Sigmoid colon (tissue), 7 donors: Measurements from ENCODE around the gene ARHGAP28. TPM values are rescaled to one million over a fixed set of nuclear protein-coding genes. Genes with fewer than 3 reads are reported as not detected.
A peak's percentile ranks its signal among the peaks of the same experiment; 100 is the strongest.

Experiments used
- DNase-seq: peaks from one replicate; pipeline ENCODE4 v3.0.0-alpha.2; 2019
- H3K27ac ChIP-seq, 4 donors: fragments of 200-600 bp; sonication (generic); one replicate each; pipeline ENCODE4 v1.5.1; 2016 to 2019; ENCODE audit warnings: mild to moderate bottlenecking in 1 of 4
- H3K27me3 ChIP-seq, 3 donors: fragments of 200-600 bp; sonication (generic); one replicate each; pipeline ENCODE4 v1.5.1; 2019; ENCODE audit warnings: mild to moderate bottlenecking in 1 of 3
- H3K36me3 ChIP-seq, 4 donors: fragments of 200-600 bp; sonication (generic); one replicate each; pipeline ENCODE4 v1.5.1; 2016 to 2019
- H3K4me1 ChIP-seq, 4 donors: fragments of 200-600 bp; sonication (generic); one replicate each; pipeline ENCODE4 v1.5.1; 2017 to 2019
- H3K4me3 ChIP-seq, 4 donors: fragments of 200-600 bp; sonication (generic); one replicate each; pipeline ENCODE4 v1.5.1; 2017 to 2019; ENCODE audit warnings: mild to moderate bottlenecking in 2 of 4, moderate library complexity in 1 of 4
- H3K9me3 ChIP-seq, 4 donors: fragments of 200-600 bp in 3 of 4; sonication (generic) in 3 of 4; one replicate each; pipeline versions ENCODE4 v1.5.1 to v1.6.1; 2013 to 2019
- EP300 ChIP-seq, 4 donors: sonication (generic); formaldehyde crosslinking; IDR thresholded peaks; one replicate each; pipeline ENCODE4 v1.6.1; 2017; ENCODE audit warnings: antibody characterized with exemption in 4 of 4
- POLR2A ChIP-seq, 2 donors: fragments of 450-650 bp; IDR thresholded peaks; one replicate each; pipeline ENCODE4 v1.6.1; 2016; ENCODE audit warnings: antibody characterized with exemption in 2 of 2, mild to moderate bottlenecking in 2 of 2, moderate library complexity in 2 of 2
- POLR2AphosphoS5 ChIP-seq, 4 donors: sonication (generic); formaldehyde crosslinking; IDR thresholded peaks; one replicate each; pipeline ENCODE4 v1.6.1; 2017; ENCODE audit warnings: antibody characterized with exemption in 4 of 4
- WGBS, 2 donors: extraction: QIAGEN DNeasy Blood & Tissue Kit; methylation state at CpG; one replicate each; pipeline ENCODE4 v1.1.7; 2013; 5-methylcytosine and 5-hydroxymethylcytosine counted together
- intact Hi-C: fragments of 100-400 bp; cut with DNase I; formaldehyde crosslinking; loops from one replicate; pipeline ENCODE4 v1.15.1; 2023
- polyA plus RNA-seq, 3 donors: library from polyadenylated mRNA; stranded (reverse); fragments of 200-250 nt; gene quantifications; one replicate each; pipeline ENCODE4 v1.2.3, GENCODE V29; 2013
- total RNA-seq, 4 donors: library from RNA; depleted of rRNA; stranded (reverse); fragments of >200 nt; gene quantifications; one replicate each; pipeline ENCODE4 v1.1.0, GENCODE V29; 2016
- TF ChIP-seq, protein P1 (sequence below), 4 experiments: fragments of 450-650 bp in 3 of 4; fragments of 200-600 bp in 1 of 4; IDR thresholded peaks; one replicate each; pipeline ENCODE4 v1.5.1; 2016 to 2019; ENCODE audit warnings: antibody characterized with exemption in 4 of 4, mild to moderate bottlenecking in 3 of 4, moderate library complexity in 2 of 4
- donor health status: healthy with polysubstance abuse.
- donor health status: Bipolar disorder and iron deficiency.
- donor health status: healthy.

The ARHGAP28 gene
- total and polyA plus RNA-seq, 7 donors, result 0.23 to 13.2 (median 4.3) TPM

DNA sequence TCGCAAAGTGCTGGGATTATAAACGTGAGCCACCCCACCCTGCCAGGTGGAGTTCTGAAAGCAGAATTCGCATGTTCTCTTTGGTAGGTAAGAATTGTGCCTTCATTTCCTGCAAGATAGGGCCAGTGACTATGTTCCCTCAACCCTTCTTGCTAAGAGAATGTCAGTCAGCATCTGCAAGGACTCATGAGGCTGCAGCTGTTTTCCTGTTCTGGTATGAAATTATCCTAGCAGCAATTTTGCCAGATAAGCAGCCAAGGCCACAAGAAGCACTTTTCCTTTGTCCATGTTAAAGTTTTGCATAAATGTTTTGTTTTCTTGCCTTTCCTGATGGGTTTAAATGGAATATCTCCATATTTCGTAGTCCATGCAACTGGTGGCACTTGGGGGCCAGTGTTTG, 6.8 kb upstream of the ARHGAP28 start:
- Histone ChIP-seq H3K27ac (no peak overlapping the region), H3K36me3 (no peaks in the 10 kb centered on the region), H3K4me1 (peaks cover 0 to 5% (median 0%) of the 10 kb centered on the region in 4 donors), H3K4me3 (no peak overlapping the region), H3K9me3 (no peaks in the 10 kb centered on the region), H3K27me3 (no peaks in the 10 kb centered on the region)
- DNase-seq, result no peak
- intact Hi-C loops, result no loop called here
- TF ChIP-seq POLR2A (IDR thresholded peaks at IDR 0.05) (no peak), EP300 (IDR thresholded peaks at IDR 0.05) (no peak), POLR2AphosphoS5 (IDR thresholded peaks at IDR 0.05) (no peak)
- TF ChIP-seq, protein P1, sequence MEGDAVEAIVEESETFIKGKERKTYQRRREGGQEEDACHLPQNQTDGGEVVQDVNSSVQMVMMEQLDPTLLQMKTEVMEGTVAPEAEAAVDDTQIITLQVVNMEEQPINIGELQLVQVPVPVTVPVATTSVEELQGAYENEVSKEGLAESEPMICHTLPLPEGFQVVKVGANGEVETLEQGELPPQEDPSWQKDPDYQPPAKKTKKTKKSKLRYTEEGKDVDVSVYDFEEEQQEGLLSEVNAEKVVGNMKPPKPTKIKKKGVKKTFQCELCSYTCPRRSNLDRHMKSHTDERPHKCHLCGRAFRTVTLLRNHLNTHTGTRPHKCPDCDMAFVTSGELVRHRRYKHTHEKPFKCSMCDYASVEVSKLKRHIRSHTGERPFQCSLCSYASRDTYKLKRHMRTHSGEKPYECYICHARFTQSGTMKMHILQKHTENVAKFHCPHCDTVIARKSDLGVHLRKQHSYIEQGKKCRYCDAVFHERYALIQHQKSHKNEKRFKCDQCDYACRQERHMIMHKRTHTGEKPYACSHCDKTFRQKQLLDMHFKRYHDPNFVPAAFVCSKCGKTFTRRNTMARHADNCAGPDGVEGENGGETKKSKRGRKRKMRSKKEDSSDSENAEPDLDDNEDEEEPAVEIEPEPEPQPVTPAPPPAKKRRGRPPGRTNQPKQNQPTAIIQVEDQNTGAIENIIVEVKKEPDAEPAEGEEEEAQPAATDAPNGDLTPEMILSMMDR (IDR thresholded peaks at IDR 0.05), result no peak
- 70 to 79% methylated on average over 4 of the region's 4 CpGs for WGBS, 2 donors

DNA sequence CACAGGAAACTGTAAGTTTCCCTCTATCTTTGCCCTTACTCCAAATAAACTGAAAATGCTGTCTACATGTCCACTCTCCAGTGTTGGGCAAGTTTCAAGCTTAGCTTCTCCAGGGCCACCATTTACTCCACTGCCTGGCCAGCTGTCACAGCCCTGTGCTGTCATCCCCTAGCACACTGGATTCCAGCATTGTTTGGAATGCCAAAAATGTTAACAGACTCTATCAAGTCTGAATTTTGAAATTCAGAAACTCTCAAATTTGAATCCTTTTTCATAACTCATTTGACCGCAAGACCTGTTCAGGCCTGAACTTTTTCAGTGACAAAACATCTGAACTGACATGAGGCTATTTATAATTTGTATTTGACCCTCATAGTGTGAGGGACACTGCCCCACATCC, 5.2 kb upstream of the ARHGAP28 start:
- no peak overlapping the region for H3K4me3 ChIP-seq
- no peak overlapping the region for H3K27ac ChIP-seq
- no peaks in the 10 kb centered on the region for H3K36me3 ChIP-seq
- WGBS, 2 donors, result 95 to 100% methylated on average over 1 of the region's 1 CpG
- H3K27me3 ChIP-seq, result no peaks in the 10 kb centered on the region
- intact Hi-C loops, result no loop called here
- peaks cover 0 to 3% (median 0%) of the 10 kb centered on the region in 4 donors for H3K4me1 ChIP-seq
- no peaks in the 10 kb centered on the region for H3K9me3 ChIP-seq
- no peak for DNase-seq
- no peak for TF ChIP-seq POLR2AphosphoS5 (IDR thresholded peaks at IDR 0.05)
- TF ChIP-seq, protein P1 (IDR thresholded peaks at IDR 0.05), result no peak
- TF ChIP-seq EP300 (IDR thresholded peaks at IDR 0.05), result no peak

DNA sequence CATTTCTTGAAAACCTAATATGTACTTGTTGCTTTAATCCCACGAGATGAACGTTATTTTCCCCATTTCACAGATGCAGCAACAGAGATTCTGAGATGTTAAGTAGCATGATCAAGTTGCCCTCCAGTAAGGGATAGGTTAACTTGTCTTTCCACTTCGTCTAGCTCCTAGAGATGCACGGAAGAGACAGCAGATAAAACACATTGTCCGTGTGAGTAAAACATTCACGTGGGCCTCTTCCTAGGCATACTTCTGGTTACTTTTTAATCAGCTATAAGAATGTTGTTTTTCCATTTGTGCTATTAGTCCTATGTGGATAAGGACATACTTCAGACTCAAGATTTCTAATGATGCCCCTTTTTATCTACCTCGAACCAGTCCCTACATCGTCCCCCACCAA, 1.2 kb upstream of the ARHGAP28 start:
- Histone ChIP-seq H3K4me1 (peaks cover 0 to 9% (median 4%) of the 10 kb centered on the region in 4 donors), H3K27ac (peak overlapping the region; percentile 77 to 88 (median 82)), H3K36me3 (no peaks in the 10 kb centered on the region), H3K9me3 (no peaks in the 10 kb centered on the region), H3K4me3 (no peak overlapping the region), H3K27me3 (no peaks in the 10 kb centered on the region)
- no peak for TF ChIP-seq POLR2AphosphoS5 (IDR thresholded peaks at IDR 0.05)
- TF ChIP-seq, protein P1 (IDR thresholded peaks at IDR 0.05), result no peak
- TF ChIP-seq POLR2A (IDR thresholded peaks at IDR 0.05), result no peak
- no peak for TF ChIP-seq EP300 (IDR thresholded peaks at IDR 0.05)
- DNase-seq, result no peak
- intact Hi-C loops, result loop anchor here (5.0 kb wide), 2 partner anchors 159 to 186 kb away; no protein-coding TSS in a partner anchor
- 29 to 60% methylated on average over 8 of the region's 8 CpGs for WGBS, 2 donors

- no peak for DNase-seq
- H3K9me3 ChIP-seq, result no peaks in the 10 kb centered on the region
- H3K36me3 ChIP-seq, result no peaks in the 10 kb centered on the region
- peak overlapping the region; percentile 77 to 88 (median 82) for H3K27ac ChIP-seq
- 5 to 22% methylated on average over 5 of the region's 5 CpGs for WGBS, 2 donors
- peak overlapping the region; percentile 2 to 78 (median 60) for H3K4me3 ChIP-seq
- H3K27me3 ChIP-seq, result no peaks in the 10 kb centered on the region
- TF ChIP-seq POLR2AphosphoS5 (IDR thresholded peaks at IDR 0.05) (no peak), POLR2A (IDR thresholded peaks at IDR 0.05) (no peak), EP300 (IDR thresholded peaks at IDR 0.05) (no peak)
- TF ChIP-seq, protein P1 (IDR thresholded peaks at IDR 0.05), result no peak
- H3K4me1 ChIP-seq, result peaks cover 0 to 9% (median 4%) of the 10 kb centered on the region in 4 donors
- intact Hi-C loops, result loop anchor here (5.0 kb wide), 2 partner anchors 158 to 187 kb away; no protein-coding TSS in a partner anchor
Observed at GRCh38 chr18:6728809-6729246, 688 bp upstream of the ARHGAP28 start.
